ENCODE data around the gene TBCD.

Gene TBCD

DNA sequence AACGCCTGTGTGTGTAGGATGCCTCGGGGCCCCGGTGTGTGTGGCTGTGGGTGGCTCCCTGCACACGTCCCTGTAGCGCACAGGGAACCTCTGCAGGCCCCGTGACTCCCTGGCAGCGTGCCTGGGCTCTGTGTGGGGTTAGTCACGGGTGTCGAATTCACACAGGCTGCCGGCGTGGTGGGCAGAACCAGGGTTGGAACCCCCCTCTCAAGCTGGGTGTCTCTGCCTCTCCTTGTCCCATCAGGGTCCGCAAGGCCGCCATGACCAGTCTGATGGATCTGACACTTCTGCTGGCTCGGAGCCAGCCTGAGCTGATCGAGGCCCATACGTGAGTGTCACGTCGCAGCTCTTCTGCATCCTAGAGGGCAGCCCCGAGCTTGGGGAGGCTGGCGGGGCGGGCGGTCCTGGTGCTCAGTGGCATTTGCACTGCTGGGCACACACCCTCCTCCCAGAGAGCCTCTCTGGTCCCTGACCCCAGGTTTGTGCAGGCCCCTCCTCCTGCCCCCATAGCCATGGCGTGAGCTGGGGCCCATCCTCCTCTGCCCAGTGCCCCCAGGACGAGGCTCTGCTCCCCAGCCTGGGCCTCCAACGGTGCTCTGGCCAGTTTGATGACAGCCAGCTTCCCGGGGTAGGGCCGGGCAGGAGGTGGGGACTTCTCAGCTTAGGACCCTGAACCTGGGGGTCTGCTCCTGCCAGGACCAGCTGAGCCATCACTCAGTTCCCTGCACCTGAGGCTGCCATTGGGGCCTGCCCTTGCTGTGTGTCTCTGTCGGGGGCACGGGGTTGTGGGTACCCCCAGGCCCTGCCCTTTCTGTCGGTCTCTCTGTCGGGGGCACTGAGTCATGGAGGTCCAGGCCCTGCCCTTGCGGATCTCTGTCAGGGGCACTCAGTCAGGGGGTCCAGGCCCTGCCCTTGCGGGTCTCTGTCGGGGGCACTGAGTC, 176.1 kb downstream of the TBCD start:
- DNase-seq: no peak

DNA sequence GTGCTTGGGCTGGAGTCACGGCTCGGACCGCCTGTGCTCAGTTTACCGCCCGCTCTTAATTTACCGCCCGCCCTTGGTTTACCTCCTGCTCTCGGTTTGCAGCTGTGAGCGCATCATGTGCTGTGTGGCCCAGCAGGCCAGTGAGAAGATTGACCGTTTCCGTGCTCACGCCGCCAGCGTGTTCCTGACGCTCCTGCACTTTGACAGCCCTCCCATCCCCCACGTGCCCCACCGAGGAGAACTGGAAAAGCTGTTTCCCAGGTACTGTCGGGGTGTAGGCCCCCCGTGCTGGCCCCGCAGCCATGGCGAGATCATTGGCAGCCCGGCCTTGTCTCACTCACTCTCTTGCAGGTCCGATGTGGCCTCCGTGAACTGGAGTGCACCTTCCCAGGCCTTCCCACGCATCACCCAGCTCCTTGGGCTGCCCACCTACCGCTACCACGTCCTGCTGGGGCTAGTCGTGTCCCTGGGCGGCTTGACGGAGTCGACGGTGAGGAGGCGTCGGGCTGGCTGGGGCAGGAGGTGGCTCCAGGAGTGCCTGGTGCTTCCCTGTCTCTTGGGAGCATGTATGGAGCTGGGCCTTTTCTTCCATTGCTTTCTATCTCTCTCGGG, 177.3 kb downstream of the TBCD start:
- DNase-seq: no peak

DNA sequence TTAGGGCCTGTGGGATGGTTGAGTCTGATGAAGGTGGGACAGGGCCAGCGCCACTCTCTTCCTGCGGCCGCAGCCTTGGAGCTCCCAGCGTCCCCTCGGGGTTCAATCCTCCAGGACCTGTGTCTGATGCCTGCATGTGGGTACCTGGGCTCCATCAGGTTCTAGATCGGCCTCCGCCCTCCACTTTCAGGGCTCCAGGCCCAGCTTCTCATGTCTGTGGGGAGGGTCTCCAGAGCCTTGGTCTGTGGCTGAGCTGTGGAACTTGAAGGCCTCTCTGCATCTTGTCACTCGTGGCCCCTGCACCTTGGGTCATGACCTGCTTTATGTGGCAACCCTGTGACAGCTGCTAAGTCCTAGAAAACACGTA, 177.8 kb downstream of the TBCD start:
- DNase-seq: no peak

DNA sequence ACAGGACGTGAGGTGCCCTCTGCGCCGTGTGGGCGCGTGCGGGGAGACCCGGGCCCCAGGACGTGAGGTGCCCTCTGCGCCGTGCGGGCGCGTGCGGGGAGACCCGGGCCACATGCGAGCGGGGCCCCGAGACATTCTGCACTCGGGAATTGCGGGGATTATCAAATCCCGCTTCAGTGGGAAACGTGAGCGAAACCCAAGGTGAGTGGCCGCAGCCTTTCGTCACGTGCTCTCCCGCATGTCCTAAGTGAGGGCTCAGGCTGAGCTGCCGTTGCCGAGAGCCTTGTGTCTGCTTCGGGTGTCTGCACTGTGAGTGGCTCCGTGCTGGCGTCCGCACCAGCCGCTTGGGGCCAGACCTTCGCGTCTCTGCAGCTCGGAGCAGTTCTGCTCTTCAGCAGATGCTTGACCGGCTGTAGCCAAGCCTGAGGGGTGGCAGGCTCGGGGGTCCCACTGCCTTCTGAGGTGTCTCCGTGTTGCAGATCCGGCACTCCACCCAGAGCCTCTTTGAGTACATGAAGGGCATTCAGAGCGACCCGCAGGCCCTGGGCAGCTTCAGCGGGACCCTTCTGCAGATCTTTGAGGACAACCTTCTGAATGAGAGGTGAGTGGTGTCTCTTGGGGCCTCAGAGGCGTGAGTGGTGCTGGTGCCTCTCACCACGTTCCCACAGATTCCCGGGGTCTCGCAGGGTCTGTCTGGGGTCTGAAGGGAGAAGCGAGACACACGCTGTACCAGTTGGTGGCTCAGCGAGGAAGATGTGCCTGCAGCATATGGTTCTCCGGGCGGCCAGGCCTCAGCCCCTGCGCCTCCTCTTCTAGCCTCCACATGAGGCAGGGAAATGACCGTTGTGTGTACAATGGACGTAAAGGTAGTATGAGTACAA, 178.4 kb downstream of the TBCD start:
- DNase-seq: no peak

DNA sequence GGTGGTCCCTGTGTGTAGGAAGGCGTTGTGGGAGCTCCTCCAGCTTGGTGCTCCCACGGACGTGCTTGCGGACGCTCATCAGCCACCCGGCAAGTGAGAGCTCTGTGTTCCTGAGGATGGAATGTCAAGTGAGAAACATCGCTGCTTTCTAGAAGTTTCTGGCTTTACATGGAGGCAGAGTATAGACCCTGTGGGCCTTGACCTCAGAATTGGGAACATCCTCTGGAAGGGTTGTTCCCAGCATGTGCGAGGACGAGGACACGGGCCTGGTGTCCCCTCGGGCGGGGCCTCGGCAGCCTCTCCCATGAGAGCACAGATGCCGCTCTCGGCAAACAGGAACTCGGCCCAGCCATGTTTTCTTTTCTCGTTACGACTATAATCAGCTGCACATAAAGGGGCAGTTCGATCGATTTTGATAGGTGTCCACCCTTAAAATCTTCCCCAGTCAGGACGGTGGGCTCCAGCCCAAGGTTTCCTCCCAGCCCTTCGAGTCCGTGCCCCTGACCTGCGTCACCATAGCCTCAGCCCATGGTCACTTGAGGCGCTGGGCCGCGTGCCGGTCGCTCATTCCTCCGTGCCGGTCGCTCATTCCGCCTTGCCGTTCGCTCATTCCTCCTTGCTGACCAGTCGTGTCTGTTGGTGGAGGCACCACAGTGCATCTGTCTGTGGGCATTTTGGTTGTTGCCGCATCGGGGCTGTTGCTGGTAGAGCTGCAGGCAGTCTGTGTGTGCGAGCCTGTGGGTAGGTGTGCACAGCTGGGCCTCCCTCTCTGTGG, 179.2 kb downstream of the TBCD start:
- DNase-seq: no peak

DNA sequence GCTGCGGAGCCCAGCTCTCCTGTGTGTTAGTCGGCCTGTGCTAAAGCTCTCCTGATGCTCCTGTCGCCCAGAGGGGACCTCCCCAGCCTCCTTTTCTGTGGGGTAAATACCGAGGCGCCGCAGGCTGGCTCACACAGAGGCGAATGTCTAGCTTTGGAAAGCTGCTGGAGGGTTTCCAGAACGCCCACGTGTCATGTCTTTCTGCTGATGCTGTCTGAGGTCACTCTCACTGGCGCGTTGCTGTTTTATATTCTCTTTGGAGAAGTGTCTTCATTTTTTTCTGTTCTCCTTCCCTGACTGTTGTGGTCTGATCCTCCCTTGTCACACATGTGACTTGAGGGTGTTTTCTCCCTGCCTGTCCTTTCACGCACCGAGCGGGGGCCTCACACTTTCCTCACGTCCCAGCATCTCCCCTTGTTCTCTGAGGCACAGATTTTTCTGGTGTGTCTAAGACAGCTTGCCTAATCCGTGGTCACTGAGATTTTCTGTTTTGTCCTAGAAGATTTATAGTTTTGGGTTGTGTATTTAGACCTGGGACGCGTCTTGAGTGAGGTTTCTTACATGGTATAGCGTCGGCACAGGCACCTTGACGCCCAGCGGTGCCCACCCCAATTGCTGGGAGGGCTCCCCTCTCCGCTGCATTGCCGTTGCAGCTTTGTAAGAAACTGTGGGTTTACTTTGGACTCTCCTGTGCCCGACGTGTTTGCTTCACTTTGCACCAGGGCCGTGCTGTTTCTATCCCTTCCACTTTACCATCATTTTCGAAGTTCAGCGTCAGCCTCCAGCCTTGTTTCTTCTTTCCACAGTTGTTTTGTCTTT, 180.0 kb downstream of the TBCD start:
- DNase-seq: no peak

DNA sequence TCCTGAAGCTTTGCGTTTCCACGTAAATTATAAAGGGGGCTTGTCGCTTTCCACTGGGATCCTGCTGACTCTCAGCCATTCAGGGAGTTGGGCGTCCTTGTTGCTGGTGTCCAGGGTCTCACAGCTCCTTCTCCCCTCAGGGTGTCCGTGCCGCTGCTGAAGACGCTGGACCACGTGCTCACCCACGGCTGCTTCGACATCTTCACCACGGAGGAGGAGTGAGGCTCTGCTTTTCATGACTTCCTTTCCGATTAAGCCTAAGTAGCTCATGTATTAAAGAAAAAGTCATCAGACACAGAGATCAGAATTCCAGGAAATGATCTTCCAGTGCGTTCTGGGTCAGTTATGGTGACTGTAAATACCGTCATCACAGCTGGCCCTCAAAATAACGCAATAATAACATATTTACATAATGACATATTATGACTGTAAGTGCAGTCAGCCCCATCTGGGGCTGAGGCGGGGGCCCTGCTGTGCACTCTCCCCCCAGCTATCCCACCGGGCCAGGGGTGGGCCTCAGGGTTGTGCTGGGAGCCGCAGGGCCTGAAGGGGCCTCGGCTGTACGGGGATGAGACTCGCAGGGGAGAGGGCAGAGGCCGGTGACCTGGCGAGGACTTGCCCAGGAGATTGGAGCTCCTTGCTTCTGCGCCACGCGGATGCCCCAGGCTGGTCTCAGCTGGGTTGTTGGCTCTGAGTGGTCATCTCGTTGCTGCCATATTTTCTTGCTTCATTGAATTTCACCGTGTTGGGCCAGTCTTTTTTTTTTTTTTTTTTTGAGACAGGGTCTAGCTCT, 180.8 kb downstream of the TBCD start:
- no peak for DNase-seq

DNA sequence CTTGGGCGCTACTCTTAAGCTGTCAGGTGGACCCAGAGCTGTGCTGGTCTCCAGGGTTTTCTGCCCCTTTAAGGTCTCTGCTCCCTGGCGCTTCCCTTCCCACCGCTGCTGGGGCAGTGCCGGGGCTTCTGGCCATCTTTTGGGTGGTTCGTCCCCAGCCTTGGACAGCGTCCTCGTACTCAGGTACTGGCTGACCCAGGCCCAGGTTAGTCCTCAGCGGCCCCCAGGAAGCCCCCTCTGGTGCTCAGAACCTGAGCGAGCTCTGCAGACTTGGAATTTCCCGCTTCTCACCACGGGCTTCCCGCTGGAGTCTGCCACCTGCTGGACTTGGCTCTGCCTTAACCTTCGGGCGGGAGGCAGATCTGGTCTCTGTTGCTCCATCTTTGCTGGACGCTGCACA, 182.0 kb downstream of the TBCD start:
- DNase-seq: no peak

DNA sequence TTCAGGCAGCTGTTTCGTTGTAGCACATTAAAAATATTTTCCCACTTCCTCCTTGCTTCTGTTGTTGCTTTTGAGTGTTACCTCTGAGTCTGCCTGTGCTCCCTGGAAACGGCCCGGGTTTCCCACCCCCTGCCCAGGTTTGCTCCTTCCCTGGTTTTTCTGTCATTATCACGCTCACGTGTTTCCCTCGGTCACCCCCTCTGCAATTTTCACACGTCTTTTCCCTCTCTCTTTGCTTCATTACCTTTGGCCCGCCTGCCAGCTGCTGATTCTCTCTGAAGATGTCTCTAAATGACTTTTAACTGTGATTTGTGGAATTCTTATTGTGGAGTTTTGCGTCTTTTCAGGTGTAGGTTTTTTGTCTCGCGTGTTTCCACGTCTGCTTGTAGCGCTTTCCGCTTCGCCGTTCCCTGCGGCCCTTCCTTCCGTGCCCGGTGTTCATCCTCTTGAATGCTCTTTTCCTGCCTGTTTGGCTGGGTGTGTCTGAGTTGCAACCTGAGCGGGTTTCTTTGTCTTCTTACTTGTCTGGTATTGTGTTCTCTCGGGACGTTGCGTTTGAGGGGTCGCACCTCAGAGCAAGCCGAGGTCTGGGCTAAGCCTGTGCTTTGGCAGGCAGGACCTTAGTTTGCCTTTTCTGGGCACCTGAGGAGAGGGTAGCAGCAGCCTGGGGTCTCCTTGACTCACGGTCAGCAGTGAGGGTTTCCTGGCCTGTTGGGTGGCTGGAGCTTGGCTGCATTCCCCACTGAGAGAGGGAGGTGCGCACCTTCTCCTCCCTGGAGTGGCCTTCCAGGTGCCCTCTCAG, 184.3 kb downstream of the TBCD start:
- DNase-seq: no peak

DNA sequence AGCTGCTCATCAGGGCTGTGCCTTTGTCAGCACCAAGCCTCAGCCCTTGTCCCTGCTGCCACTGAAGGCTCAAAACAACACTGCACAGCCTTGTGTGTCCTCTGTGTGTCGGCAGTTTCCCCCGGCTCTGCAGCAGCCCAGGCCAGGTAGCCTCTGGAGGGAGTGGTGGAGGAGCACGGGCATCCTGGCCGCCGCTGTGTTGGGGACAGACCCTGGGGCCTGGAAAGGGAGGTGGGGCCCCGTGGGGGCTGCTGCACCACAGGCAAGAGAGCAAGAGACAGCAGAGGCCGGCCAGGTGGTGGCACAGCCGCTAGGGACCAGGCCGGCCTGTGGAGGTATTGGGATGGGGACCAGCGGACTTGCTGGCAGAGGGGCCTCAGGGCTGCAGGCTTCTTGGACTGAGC, 184.9 kb downstream of the TBCD start:
- DNase-seq: no peak

DNA sequence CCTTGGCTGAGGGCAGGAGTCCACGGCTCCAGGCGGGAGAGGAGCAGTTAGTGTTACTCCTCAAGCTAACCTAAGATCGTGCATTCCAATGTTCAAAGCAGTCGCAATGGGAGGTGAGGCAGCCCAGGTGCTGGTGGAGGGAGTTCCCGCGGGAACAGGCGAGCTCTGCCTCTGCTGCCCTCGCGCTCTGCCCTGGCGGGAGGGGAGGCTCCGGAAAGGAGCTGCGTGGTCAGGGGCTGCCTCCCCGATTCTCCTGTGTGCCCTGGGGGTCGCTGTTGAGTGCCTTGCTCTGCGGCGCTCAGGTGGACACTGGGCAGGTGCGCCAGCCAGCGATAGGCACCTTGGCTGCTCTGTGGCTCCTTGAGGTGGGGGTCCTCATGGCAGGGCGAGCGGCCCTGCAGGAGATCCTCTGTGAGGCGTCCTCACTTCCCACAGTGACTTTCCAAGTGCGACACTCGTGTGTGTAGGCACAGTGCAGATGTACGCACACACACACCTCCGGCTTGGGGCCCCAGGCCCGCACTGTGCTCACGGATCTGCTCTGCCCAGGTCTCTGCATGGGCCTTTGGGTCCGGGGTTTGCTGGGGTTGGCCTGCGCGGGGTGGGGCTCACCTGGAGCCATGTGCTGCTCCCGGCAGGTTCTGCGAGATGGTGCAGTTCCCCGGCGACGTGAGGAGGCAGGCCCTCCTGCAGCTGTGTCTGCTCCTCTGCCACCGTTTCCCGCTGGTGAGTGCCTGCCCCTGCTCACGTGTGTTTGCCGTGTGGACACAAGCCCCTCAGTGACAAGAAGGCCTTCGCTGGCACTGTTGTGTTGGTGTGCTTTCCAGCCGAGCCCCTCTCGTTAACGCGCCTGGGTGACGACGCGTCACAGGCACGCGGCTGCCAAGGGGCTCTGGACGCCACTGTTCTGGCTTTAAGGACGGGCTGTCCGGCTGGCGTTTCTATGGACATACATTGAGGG, 185.8 kb downstream of the TBCD start:
- DNase-seq: no peak

DNA sequence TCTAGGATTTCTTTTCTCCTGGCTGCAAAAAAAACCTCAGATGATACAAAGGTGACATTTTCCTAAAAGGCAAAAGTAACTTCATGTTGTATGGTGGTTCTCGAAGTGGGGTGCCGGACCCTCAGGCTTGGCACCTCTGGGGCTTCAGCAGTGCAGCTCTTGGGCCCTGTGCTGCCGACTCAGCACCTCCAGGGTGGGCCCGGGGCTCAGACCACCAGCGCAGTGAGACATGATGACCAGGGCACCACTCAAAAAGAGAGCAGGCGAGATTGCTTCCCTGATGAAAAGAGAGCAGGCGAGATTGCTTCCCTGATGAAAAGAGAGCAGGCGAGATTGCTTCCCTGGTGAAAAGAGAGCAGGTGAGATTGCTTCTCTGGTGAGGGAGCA, 186.6 kb downstream of the TBCD start:
- DNase-seq: no peak

DNA sequence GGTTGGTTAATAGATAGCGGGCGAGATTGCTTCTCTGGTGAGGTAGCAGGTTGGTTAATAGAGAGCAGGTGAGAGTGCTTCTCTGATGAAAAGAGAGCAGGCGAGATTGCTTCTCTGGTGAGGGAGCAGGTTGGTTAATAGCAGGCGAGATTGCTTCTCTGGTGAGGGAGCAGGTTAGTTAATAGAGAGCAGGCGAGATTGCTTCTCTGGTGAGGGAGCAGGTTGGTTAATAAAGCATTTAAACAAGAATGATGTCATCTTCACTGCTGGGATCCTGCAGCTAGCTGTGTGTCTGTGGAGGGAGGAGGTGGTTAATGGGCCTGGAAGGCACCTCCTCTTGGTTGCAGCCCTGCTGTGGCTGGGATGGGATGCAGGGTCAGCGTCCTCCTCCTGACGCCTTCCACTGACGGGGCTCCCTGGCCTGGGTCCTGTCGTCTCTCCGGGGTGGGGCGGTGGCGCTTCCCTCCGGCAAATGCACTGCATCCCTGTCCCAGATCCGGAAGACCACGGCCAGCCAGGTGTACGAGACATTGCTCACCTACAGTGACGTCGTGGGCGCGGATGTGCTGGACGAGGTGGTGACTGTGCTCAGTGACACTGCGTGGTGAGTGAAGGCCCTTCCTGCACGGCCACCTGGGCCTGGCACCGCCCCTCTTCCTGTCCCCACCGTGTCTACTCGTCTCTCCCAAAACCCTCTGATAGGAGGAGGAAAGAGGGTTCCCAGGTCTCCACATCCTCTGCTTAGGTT, 187.2 kb downstream of the TBCD start:
- no peak for DNase-seq

DNA sequence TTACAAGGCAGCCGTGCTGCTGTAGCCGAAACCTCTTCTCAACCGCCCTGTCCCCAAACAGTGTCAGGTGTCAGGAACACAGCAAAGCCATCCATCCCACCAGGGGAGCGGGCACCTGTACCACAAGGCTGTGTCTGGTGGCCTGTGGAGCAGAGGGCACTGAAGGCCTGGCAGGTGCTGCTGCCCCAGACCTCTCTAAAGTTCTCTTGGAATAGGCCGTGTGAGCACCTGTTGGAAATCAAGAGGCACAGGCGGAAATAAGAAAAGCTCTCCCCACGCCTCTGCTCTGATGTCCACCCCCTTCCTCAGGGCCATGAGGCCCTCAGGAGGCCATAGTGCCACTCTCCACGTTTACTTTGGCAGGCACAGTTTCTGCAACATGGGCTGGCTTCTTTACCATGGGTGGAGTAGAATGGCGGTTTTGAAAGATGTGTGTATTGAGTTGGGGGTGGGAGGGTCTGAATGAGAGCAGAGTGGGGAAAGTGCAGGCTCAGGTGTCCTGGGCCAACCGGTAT, 187.8 kb downstream of the TBCD start:
- peak; percentile 39 for DNase-seq

DNA sequence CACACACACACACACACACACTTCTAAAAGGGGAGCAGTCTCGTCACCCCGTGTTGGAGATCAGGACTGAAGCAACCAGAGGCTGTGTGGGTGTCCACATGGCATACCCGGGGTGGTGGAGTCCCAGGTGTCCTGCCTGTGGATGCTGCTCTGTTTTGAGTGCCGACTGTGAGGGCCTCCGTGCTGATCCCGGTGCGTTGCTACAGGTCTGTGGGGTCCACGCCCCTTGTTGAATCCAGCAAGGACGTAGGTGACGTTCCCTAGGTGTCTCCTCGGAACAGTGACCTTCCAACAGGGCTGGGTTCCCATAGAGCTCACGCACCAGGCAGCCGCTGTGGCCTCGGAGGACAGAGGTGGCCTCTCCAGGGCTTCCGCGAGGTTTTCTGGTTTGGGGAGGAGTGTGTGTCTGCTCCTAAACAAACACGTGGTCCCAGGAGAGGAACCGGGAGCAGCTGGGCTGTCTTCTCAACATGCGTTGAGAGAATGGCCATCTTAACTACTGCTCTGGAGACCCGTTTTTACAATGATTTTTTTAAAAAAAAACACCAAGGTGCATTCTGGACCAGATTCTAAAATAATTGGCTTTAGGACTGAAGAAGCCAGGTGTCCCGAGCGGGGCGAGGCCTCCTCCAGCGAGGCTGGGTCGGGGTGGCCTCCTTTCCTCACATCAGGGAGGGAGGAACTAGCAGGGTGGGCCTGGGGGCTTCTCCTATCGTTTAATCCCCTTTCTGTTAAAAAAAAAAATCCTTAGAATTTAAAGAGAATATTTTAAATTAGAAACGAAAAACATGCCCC, 188.6 kb downstream of the TBCD start:
- DNase-seq: no peak

DNA sequence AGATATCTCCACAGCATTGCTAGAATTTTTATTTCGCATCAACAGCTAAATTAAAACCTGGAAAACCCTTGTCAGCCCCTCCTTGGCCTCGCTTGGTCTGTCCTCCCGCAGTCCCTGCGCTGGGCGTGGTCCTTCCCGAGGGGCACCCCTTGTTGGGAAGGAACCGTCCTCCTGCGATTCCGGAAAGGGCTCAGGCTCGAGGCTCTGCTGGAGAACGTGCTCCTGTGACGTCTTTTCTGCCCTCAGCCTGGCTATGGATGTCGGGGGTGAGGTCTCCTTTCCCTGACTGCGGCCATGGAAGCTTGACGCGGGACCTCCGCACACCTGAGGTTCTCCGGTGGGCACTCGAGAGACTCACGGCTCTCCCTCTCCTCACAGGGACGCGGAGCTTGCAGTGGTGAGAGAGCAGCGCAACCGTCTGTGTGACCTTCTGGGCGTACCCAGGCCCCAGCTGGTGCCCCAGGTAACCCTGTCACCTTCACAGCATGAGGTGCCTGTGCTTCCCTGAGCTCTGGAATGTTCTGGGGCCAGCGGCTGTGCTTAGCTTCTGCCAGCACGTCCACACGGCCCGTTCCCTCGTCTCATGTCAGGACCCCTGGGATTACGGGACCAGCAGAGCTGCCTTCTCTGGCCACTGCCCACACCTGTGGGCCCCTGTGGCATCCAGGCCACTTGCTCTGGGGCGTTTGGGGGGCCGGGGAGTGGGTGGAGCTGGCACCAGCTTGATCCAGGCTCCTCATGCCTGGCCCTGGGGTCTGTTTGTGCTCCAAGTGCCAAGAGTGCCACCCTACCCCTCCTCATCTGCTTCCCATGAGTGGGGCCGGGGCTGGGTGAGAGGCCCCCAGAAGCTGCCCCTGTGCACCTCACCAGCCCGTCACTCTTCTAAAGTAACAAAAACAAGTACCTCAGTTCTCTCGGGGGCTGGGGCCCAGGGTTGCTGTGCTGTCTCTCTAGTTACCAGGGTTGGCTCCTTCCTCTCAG, 189.4 kb downstream of the TBCD start:
- DNase-seq: no peak
